Testis (tissue), 3 donors: ENCODE measurements around the gene MORF4L2. TPM values are rescaled to one million over a fixed set of nuclear protein-coding genes. Genes with fewer than 3 reads are reported as not detected.

Experiments
- DNase-seq: peaks from one replicate; pipeline ENCODE4 v3.0.0-alpha.2; 2019
- H3K27ac ChIP-seq, 2 donors: fragments of 200-600 bp; sonication (generic); one replicate each; pipeline ENCODE4 v1.5.1; 2019
- H3K27me3 ChIP-seq: fragments of 200-600 bp; sonication (generic); one replicate; pipeline ENCODE4 v1.5.1; 2019
- H3K36me3 ChIP-seq: fragments of 200-600 bp; sonication (generic); one replicate; pipeline ENCODE4 v1.5.1; 2017; ENCODE audit warnings: low read depth; ENCODE audit errors: missing control alignments
- H3K4me1 ChIP-seq: fragments of 200-600 bp; sonication (generic); one replicate; pipeline ENCODE4 v1.5.1; 2019
- H3K4me3 ChIP-seq, 2 donors: fragments of 200-600 bp; sonication (generic); one replicate each; pipeline ENCODE4 v1.5.1; 2017 to 2019
- H3K9me3 ChIP-seq: fragments of 200-600 bp; sonication (generic); one replicate; pipeline ENCODE4 v1.5.1; 2017
- CTCF ChIP-seq, 3 experiments: fragments of 450-650 bp in 2 of 3; fragments of 200-600 bp in 1 of 3; sonication (generic) in 1 of 3; IDR thresholded peaks; one replicate each; pipeline ENCODE4 v1.5.1; 2016 to 2019; ENCODE audit warnings: antibody characterized with exemption in 3 of 3, mild to moderate bottlenecking in 2 of 3, moderate library complexity in 1 of 3
- POLR2A ChIP-seq: fragments of 450-650 bp; IDR thresholded peaks from one replicate; pipeline ENCODE4 v1.6.1; 2017; ENCODE audit warnings: antibody characterized with exemption, mild to moderate bottlenecking, moderate library complexity
- WGBS, 2 donors: methylation state at CpG; one replicate each; pipeline ENCODE4 v1.1.5; 2018; 5-methylcytosine and 5-hydroxymethylcytosine counted together
- intact Hi-C: fragments of 100-400 bp; cut with DNase I; formaldehyde crosslinking; loops from one replicate; pipeline ENCODE4 v1.15.1; 2023; ENCODE audit warnings: low total_unique reads
- polyA plus RNA-seq: library from polyadenylated mRNA; stranded (reverse); fragments of 350-450 nt; fragmentation: Illumina TruSeq; extraction: RNeasy Lipid Tissue Mini Kit (QIAGEN cat#74804); gene quantifications from one replicate; pipeline ENCODE4 v1.2.3, GENCODE V29; 2014; ENCODE audit warnings: low read depth, low replicate concordance; ENCODE audit not compliant: insufficient read depth
- total RNA-seq, 2 donors: library from RNA; depleted of rRNA; stranded (reverse); fragments of >200 nt; gene quantifications; one replicate each; pipeline ENCODE4 v1.2.3, GENCODE V29; 2016

The MORF4L2 gene
- total and polyA plus RNA-seq, 3 donors from 2014 or later = 220 to 267 (median 257) TPM

- intact Hi-C loops = no loop called here
- H3K4me1 ChIP-seq = no peaks in the 10 kb centered on the region
- H3K36me3 ChIP-seq = no peaks in the 10 kb centered on the region
- H3K9me3 ChIP-seq = no peaks in the 10 kb centered on the region
- no peak for DNase-seq
- WGBS, 2 donors = 45 to 56% methylated on average over 8 of the region's 8 CpGs
- no peaks in the 10 kb centered on the region for H3K27me3 ChIP-seq
- H3K27ac ChIP-seq = no peak overlapping the region
- no peak overlapping the region for H3K4me3 ChIP-seq
- TF ChIP-seq CTCF (IDR thresholded peaks at IDR 0.05) (no peak), POLR2A (no peak)
These were observed 44.4 kb upstream of the MORF4L2 start for GRCh38 chrX:103730796-103731493.

GRCh38 chrX:103730147-103730795 is 43.8 kb upstream of the MORF4L2 start:
- intact Hi-C loops = no loop called here
- no peak overlapping the region for H3K4me3 ChIP-seq
- 65 to 87% methylated on average over 2 to 3 of the region's 3 CpGs for WGBS, 2 donors
- no peaks in the 10 kb centered on the region for H3K36me3 ChIP-seq
- H3K27ac ChIP-seq = no peak overlapping the region
- DNase-seq = no peak
- no peaks in the 10 kb centered on the region for H3K9me3 ChIP-seq
- H3K4me1 ChIP-seq = no peaks in the 10 kb centered on the region
- TF ChIP-seq CTCF (IDR thresholded peaks at IDR 0.05) (no peak), POLR2A (no peak)
- no peaks in the 10 kb centered on the region for H3K27me3 ChIP-seq

- H3K27me3 ChIP-seq = no peaks in the 10 kb centered on the region
- H3K27ac ChIP-seq = no peak overlapping the region
- no peaks in the 10 kb centered on the region for H3K36me3 ChIP-seq
- intact Hi-C loops = no loop called here
- WGBS, 2 donors = 74 to 82% methylated on average over 5 of the region's 5 CpGs
- H3K4me1 ChIP-seq = no peaks in the 10 kb centered on the region
- no peak for DNase-seq
- no peak for TF ChIP-seq POLR2A
- TF ChIP-seq CTCF (IDR thresholded peaks at IDR 0.05) = no peak
- H3K4me3 ChIP-seq = no peak overlapping the region
- H3K9me3 ChIP-seq = no peaks in the 10 kb centered on the region
These were observed 42.5 kb upstream of the MORF4L2 start for GRCh38 chrX:103729015-103729414.

GRCh38 chrX:103727115-103727514 is 40.6 kb upstream of the MORF4L2 start:
- no peak for TF ChIP-seq CTCF (IDR thresholded peaks at IDR 0.05)
- TF ChIP-seq POLR2A = no peak
- DNase-seq = no peak
- Histone ChIP-seq H3K4me1 (no peaks in the 10 kb centered on the region), H3K4me3 (no peak overlapping the region), H3K27me3 (no peaks in the 10 kb centered on the region), H3K36me3 (no peaks in the 10 kb centered on the region), H3K27ac (no peak overlapping the region), H3K9me3 (no peaks in the 10 kb centered on the region)
- intact Hi-C loops = no loop called here
- 79 to 100% methylated on average over 3 to 4 of the region's 4 CpGs for WGBS, 2 donors
